ENCODE measurements around the gene KCNH5. TPM values are rescaled to one million over a fixed set of nuclear protein-coding genes. Genes with fewer than 3 reads are reported as not detected.

The KCNH5 gene
- total RNA-seq, 2 donors from 2014 or later = not detected

GRCh38 chr14:62670526-62670925, 374.7 kb downstream of the KCNH5 start:
- Mint-ChIP-seq H3K27me3 (ENCODE audit: low read depth) (no peaks in the 10 kb centered on the region), H3K27ac (no peak overlapping the region), H3K36me3 (ENCODE audit: insufficient read depth in 2 of 2) (no peaks in the 10 kb centered on the region), H3K4me1 (ENCODE audit: low read depth) (no peaks in the 10 kb centered on the region), H3K9me3 (peaks cover 0 to 3% of the 10 kb centered on the region in 2 donors), H3K4me3 (no peak overlapping the region)
- DNase-seq (no peak), ATAC-seq (replicated peaks in 1 of 2) (no peak)

- no peak for DNase-seq
- Mint-ChIP-seq H3K27ac (no peak overlapping the region), H3K36me3 (ENCODE audit: insufficient read depth in 2 of 2) (no peaks in the 10 kb centered on the region), H3K4me3 (no peak overlapping the region), H3K27me3 (ENCODE audit: low read depth) (no peaks in the 10 kb centered on the region), H3K4me1 (ENCODE audit: low read depth) (no peaks in the 10 kb centered on the region), H3K9me3 (no peaks in the 10 kb centered on the region)
- no peak for ATAC-seq (replicated peaks in 1 of 2)
Observed at GRCh38 chr14:62667421-62667914, 377.8 kb downstream of the KCNH5 start.

GRCh38 chr14:62665286-62665685, 380.0 kb downstream of the KCNH5 start:
- no peak for ATAC-seq (replicated peaks in 1 of 2)
- peaks cover 0 to 2% of the 10 kb centered on the region in 2 donors for H3K9me3 Mint-ChIP-seq

GRCh38 chr14:62663456-62663821, 381.8 kb downstream of the KCNH5 start:
- H3K27me3 Mint-ChIP-seq (ENCODE audit: low read depth) = no peaks in the 10 kb centered on the region
- no peak overlapping the region for H3K4me3 Mint-ChIP-seq
- H3K36me3 Mint-ChIP-seq (ENCODE audit: insufficient read depth in 2 of 2) = no peaks in the 10 kb centered on the region
- no peaks in the 10 kb centered on the region for H3K4me1 Mint-ChIP-seq (ENCODE audit: low read depth)
- ATAC-seq (replicated peaks in 1 of 2) = no peak
- no peak overlapping the region for H3K27ac Mint-ChIP-seq
- no peak for DNase-seq
- peaks cover 0 to 2% of the 10 kb centered on the region in 2 donors for H3K9me3 Mint-ChIP-seq

More at GRCh38 chr14:62665286-62665685, 380.0 kb downstream of the KCNH5 start:
- no peak overlapping the region for H3K27ac Mint-ChIP-seq
- no peak for DNase-seq
- H3K4me1 Mint-ChIP-seq (ENCODE audit: low read depth) = no peaks in the 10 kb centered on the region
- H3K36me3 Mint-ChIP-seq (ENCODE audit: insufficient read depth in 2 of 2) = no peaks in the 10 kb centered on the region
- H3K27me3 Mint-ChIP-seq (ENCODE audit: low read depth) = no peaks in the 10 kb centered on the region
- no peak overlapping the region for H3K4me3 Mint-ChIP-seq

- DNase-seq = no peak
- Mint-ChIP-seq H3K36me3 (ENCODE audit: insufficient read depth in 2 of 2) (no peaks in the 10 kb centered on the region), H3K27ac (no peak overlapping the region), H3K4me1 (ENCODE audit: low read depth) (no peaks in the 10 kb centered on the region), H3K9me3 (peaks cover 0 to 2% of the 10 kb centered on the region in 2 donors), H3K4me3 (no peak overlapping the region), H3K27me3 (ENCODE audit: low read depth) (no peaks in the 10 kb centered on the region)
- no peak for ATAC-seq (replicated peaks in 1 of 2)
Observed at GRCh38 chr14:62662811-62663455, 382.3 kb downstream of the KCNH5 start.

- H3K27me3 Mint-ChIP-seq (ENCODE audit: low read depth) = no peaks in the 10 kb centered on the region
- H3K9me3 Mint-ChIP-seq = peaks cover 0 to 2% of the 10 kb centered on the region in 2 donors
- no peaks in the 10 kb centered on the region for H3K36me3 Mint-ChIP-seq (ENCODE audit: insufficient read depth in 2 of 2)
- no peak overlapping the region for H3K4me3 Mint-ChIP-seq
- no peaks in the 10 kb centered on the region for H3K4me1 Mint-ChIP-seq (ENCODE audit: low read depth)
- DNase-seq = no peak
- H3K27ac Mint-ChIP-seq = no peak overlapping the region
- ATAC-seq (replicated peaks in 1 of 2) = no peak
Observed at GRCh38 chr14:62661818-62662217, 383.4 kb downstream of the KCNH5 start.

GRCh38 chr14:62658631-62659030, 386.6 kb downstream of the KCNH5 start:
- DNase-seq (no peak), ATAC-seq (replicated peaks in 1 of 2) (no peak)
- no peak overlapping the region for H3K27ac Mint-ChIP-seq
- no peak overlapping the region for H3K4me3 Mint-ChIP-seq
- H3K27me3 Mint-ChIP-seq (ENCODE audit: low read depth) = no peaks in the 10 kb centered on the region
- no peaks in the 10 kb centered on the region for H3K4me1 Mint-ChIP-seq (ENCODE audit: low read depth)
- no peaks in the 10 kb centered on the region for H3K36me3 Mint-ChIP-seq (ENCODE audit: insufficient read depth in 2 of 2)
- peaks cover 1 to 2% of the 10 kb centered on the region in 2 donors for H3K9me3 Mint-ChIP-seq

- Mint-ChIP-seq H3K4me1 (ENCODE audit: low read depth) (no peaks in the 10 kb centered on the region), H3K4me3 (no peak overlapping the region), H3K36me3 (ENCODE audit: insufficient read depth in 2 of 2) (no peaks in the 10 kb centered on the region), H3K9me3 (peaks cover 1 to 2% of the 10 kb centered on the region in 2 donors), H3K27me3 (ENCODE audit: low read depth) (no peaks in the 10 kb centered on the region), H3K27ac (no peak overlapping the region)
- ATAC-seq (replicated peaks in 1 of 2) (no peak), DNase-seq (no peak)
Observed at GRCh38 chr14:62657376-62657775, 387.9 kb downstream of the KCNH5 start.

- Mint-ChIP-seq H3K27ac (no peak overlapping the region), H3K36me3 (ENCODE audit: insufficient read depth in 2 of 2) (no peaks in the 10 kb centered on the region), H3K9me3 (peaks cover 0 to 1% of the 10 kb centered on the region in 2 donors), H3K4me3 (no peak overlapping the region), H3K27me3 (ENCODE audit: low read depth) (no peaks in the 10 kb centered on the region), H3K4me1 (ENCODE audit: low read depth) (no peaks in the 10 kb centered on the region)
- DNase-seq = no peak
- ATAC-seq (replicated peaks in 1 of 2) = no peak
Observed at GRCh38 chr14:62655166-62655565, 390.1 kb downstream of the KCNH5 start.

- ATAC-seq (replicated peaks in 1 of 2) = no peak
- no peaks in the 10 kb centered on the region for H3K36me3 Mint-ChIP-seq (ENCODE audit: insufficient read depth in 2 of 2)
- H3K27me3 Mint-ChIP-seq (ENCODE audit: low read depth) = no peaks in the 10 kb centered on the region
- H3K4me3 Mint-ChIP-seq = no peak overlapping the region
- H3K4me1 Mint-ChIP-seq (ENCODE audit: low read depth) = no peaks in the 10 kb centered on the region
- no peak for DNase-seq
- no peak overlapping the region for H3K27ac Mint-ChIP-seq
- H3K9me3 Mint-ChIP-seq = peaks cover 0 to 1% of the 10 kb centered on the region in 2 donors
Observed at GRCh38 chr14:62654641-62655040, 390.6 kb downstream of the KCNH5 start.

Other genes starting within 250 kb of the KCNH5 start
- gene RHOJ, start 159.0 kb upstream of the KCNH5 start, total RNA-seq = not detected

Measured in activated T-cell treated with anti-CD3 and anti-CD28 coated beads, Interleukin-2, amount 50 U/mL, for 72 hours (primary cell).